Natural killer cell (primary cell): ENCODE measurements around the gene KCTD11. TPM values are rescaled to one million over a fixed set of nuclear protein-coding genes. Genes with fewer than 3 reads are reported as not detected.

Source experiments
- ATAC-seq, 3 donors: fragments of 150-1000 bp in 2 of 3; fragments of 200-7000 bp in 1 of 3; cut with Tn5 transposase; 1 replicate in 1 of 3; 2 replicates in 2 of 3; pipeline ENCODE4 v1.10.0; 2021; ENCODE audit warnings: mild to moderate bottlenecking in 2 of 3, moderate library complexity in 2 of 3
- DNase-seq, 2 donors: peaks; one replicate each; pipeline versions ENCODE4 v3.0.0 to v3.0.0-alpha.2; 2013 to 2021; ENCODE audit warnings: mixed read lengths in 1 of 2
- H3K27ac ChIP-seq: one replicate; pipeline ENCODE4 v1.5.1; 2013; ENCODE audit warnings: mild to moderate bottlenecking, low read length
- H3K27me3 ChIP-seq: one replicate; pipeline ENCODE4 v1.6.1; 2013; ENCODE audit warnings: low read length; ENCODE audit not compliant: control insufficient read depth, insufficient read depth
- H3K36me3 ChIP-seq: one replicate; pipeline ENCODE4 v1.6.1; 2013; ENCODE audit warnings: low read length; ENCODE audit not compliant: control insufficient read depth, insufficient read depth
- H3K4me1 ChIP-seq: one replicate; pipeline ENCODE4 v1.6.1; 2013; ENCODE audit warnings: low read length; ENCODE audit not compliant: control insufficient read depth, insufficient read depth
- H3K4me3 ChIP-seq: one replicate; pipeline ENCODE4 v1.5.1; 2013; ENCODE audit warnings: low read length
- H3K9me3 ChIP-seq: one replicate; pipeline ENCODE4 v1.6.1; 2013; ENCODE audit warnings: low read length; ENCODE audit not compliant: control insufficient read depth, insufficient read depth
- H3K27ac Mint-ChIP-seq, 2 donors: one replicate each; pipeline ENCODE4 v1.8.0; 2022; ENCODE audit warnings: mild to moderate bottlenecking in 2 of 2, mixed read lengths in 2 of 2, moderate library complexity in 1 of 2
- H3K27me3 Mint-ChIP-seq, 2 donors: one replicate each; pipeline ENCODE4 v1.8.0; 2022; ENCODE audit warnings: low read depth in 2 of 2, mixed read lengths in 2 of 2
- H3K36me3 Mint-ChIP-seq: one replicate; pipeline ENCODE4 v1.8.0; 2022; ENCODE audit warnings: mixed read lengths
- H3K4me1 Mint-ChIP-seq, 2 donors: one replicate each; pipeline ENCODE4 v1.8.0; 2022; ENCODE audit warnings: mixed read lengths in 2 of 2
- H3K4me3 Mint-ChIP-seq: one replicate; pipeline ENCODE4 v1.8.0; 2022; ENCODE audit warnings: mild to moderate bottlenecking, moderate library complexity, mixed read lengths
- H3K9me3 Mint-ChIP-seq, 2 donors: one replicate each; pipeline ENCODE4 v1.8.0; 2022; ENCODE audit warnings: mixed read lengths in 2 of 2
- WGBS: methylation state at CpG from one replicate; pipeline ENCODE4 v1.1.7; 2013; ENCODE audit warnings: missing lambda C conversion rate; ENCODE audit not compliant: insufficient coverage; 5-methylcytosine and 5-hydroxymethylcytosine counted together
- intact Hi-C: fragments of 100-400 bp; cut with micrococcal nuclease; formaldehyde crosslinking; loops from one replicate; pipeline ENCODE4 v1.14.2; 2022
- total RNA-seq, 4 donors: library from RNA; stranded (reverse); fragments of 120-200 nt in 1 of 4; gene quantifications; one replicate each; pipeline versions ENCODE4 v1.2.3 to v1.2.4, GENCODE V29; 2013 to 2022
- TF ChIP-seq, protein P1 (sequence below): fragments of 200-600 bp; IDR thresholded peaks from one replicate; pipeline ENCODE4 v1.8.0; 2022; ENCODE audit warnings: antibody characterized with exemption

KCTD11 gene
- total RNA-seq, 3 donors from 2014 or later (not counting 1 experiment from before 2014, with no cell fraction given): 5.6 to 9.7 (median 8.3) TPM

DNA sequence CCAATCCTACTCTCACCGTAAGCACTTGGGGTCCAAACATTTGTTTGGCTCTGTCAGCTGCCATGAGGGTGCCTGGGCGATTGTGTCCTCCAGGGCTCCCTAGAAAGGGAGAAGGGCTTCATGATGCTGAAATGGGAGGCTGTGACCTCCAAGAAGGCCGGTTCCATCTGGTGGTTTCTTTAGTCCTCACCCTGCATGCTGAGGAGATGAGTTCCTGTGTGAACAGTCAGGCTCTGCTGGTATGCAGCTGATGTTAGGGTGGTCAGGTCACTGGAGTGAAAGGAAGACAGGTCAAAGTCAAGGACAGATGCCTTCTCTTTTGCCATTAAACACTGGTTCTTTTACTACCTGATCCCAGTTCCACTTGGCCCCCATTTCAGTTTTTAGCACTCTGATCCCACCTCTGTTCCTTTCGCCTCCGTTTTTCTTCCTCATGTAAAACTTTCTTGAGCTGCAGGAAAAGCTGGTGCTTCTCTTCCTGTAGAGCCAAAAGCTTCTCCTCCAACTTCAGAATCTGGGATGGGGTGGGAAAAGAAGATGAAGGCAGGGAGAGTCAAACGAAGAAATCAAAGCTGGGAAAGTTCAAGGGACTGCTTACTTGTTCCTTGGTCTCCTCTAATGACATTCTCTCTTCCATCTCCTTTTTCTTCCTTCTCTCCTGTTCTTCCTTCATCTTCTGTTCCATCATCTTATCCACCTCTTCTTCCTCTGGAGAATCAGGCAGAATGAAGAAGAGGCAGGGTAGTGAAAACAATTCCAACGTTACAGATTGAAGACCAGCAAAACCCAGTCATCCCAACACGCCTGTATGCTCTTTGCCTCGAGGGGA, 37.9 kb upstream of the KCTD11 start:
- peak in 1 of 2 donors; percentile 16 for DNase-seq
- Histone ChIP-seq H3K4me3 (peak overlapping the region; percentile 51), H3K9me3 (no peaks in the 10 kb centered on the region), H3K27me3 (no peaks in the 10 kb centered on the region), H3K4me1 (peaks cover 52% of the 10 kb centered on the region), H3K27ac (peak overlapping the region; percentile 58), H3K36me3 (peaks cover 55% of the 10 kb centered on the region)
- 53% methylated on average over 8 of the region's 9 CpGs for WGBS
- ATAC-seq: no peak
- TF ChIP-seq, protein P1, sequence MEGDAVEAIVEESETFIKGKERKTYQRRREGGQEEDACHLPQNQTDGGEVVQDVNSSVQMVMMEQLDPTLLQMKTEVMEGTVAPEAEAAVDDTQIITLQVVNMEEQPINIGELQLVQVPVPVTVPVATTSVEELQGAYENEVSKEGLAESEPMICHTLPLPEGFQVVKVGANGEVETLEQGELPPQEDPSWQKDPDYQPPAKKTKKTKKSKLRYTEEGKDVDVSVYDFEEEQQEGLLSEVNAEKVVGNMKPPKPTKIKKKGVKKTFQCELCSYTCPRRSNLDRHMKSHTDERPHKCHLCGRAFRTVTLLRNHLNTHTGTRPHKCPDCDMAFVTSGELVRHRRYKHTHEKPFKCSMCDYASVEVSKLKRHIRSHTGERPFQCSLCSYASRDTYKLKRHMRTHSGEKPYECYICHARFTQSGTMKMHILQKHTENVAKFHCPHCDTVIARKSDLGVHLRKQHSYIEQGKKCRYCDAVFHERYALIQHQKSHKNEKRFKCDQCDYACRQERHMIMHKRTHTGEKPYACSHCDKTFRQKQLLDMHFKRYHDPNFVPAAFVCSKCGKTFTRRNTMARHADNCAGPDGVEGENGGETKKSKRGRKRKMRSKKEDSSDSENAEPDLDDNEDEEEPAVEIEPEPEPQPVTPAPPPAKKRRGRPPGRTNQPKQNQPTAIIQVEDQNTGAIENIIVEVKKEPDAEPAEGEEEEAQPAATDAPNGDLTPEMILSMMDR: no peak
- Mint-ChIP-seq H3K9me3 (no peaks in the 10 kb centered on the region), H3K36me3 (peaks cover 17% of the 10 kb centered on the region), H3K4me1 (peaks cover 42 to 66% of the 10 kb centered on the region in 2 donors), H3K27me3 (no peaks in the 10 kb centered on the region), H3K27ac (peak overlapping the region; percentile 91 to 99), H3K4me3 (peak overlapping the region; percentile 84)
- intact Hi-C loops: loop anchor here (2.0 kb wide), 1 partner anchor 15 kb away; the partner anchor contains the start of gene NEURL4

DNA sequence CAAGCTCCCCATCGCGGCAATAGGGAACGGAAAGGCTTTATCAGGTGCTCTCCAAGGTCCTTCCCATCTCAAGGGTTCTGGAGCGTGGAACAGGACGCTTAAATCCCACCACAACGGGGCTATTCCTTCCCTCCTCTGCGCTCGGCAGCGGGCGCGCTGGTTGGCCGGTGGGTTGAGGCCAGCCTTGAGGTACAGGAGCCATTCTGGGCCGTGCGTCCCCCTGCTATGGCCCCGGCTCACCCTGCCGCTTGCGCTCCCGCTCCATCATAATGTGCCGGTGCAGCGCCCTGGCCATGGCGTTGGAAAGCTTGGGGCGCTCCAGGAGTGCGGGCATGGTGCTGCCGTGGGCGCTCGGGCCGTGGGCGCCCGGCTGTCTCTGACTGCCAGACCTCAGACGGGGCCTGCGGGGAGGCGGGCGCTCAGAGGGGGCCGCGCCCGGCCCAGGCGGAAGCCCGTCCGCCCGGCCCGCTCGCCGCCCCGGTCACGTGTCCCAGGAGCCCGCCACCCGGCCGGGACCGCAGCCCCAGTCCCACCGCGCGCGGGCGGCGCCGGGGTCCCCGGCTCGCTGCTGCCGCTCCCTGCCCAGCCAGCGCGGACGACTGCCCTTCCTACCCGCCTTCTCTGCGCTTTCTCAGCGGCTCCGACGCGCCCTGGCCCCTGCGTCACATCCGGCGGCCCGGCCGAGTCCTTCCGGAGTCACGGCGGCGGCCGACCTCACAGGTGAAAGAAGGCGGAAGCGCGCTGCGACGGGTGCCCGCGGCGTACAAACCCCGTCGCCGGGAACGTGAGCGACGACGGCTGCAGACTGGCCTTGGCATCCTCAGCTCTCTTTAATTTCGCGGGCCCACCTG, 37.0 kb upstream of the KCTD11 start, which contains the start of gene GPS2:
GPS2 (minus strand) TSS at position 642 of the 851 bp plus-strand sequence; CDS start at position 334, 308 bp downstream.
- Histone ChIP-seq H3K9me3 (no peaks in the 10 kb centered on the region), H3K27ac (peak within 1 kb of the TSS; percentile 86), H3K27me3 (no peaks in the 10 kb centered on the region), H3K4me1 (peaks cover 44% of the 10 kb centered on the region), H3K4me3 (peak within 1 kb of the TSS; percentile 66), H3K36me3 (peaks cover 48% of the 10 kb centered on the region)
- TF ChIP-seq, protein P1: no peak
- WGBS: under 1% methylated on average over 95 of the region's 95 CpGs
- DNase-seq (peak; percentile 94 to 95), ATAC-seq (peak; percentile 83 to 87 (median 86))
- Mint-ChIP-seq H3K27ac (peak within 1 kb of the TSS; percentile 91 to 99), H3K36me3 (peaks cover 12% of the 10 kb centered on the region), H3K4me1 (peaks cover 34 to 57% of the 10 kb centered on the region in 2 donors), H3K4me3 (peak within 1 kb of the TSS; percentile 97), H3K9me3 (no peaks in the 10 kb centered on the region), H3K27me3 (no peaks in the 10 kb centered on the region)
- intact Hi-C loops: loop anchor here (2.0 kb wide), 1 partner anchor 14 kb away; the partner anchor contains the start of gene NEURL4

DNA sequence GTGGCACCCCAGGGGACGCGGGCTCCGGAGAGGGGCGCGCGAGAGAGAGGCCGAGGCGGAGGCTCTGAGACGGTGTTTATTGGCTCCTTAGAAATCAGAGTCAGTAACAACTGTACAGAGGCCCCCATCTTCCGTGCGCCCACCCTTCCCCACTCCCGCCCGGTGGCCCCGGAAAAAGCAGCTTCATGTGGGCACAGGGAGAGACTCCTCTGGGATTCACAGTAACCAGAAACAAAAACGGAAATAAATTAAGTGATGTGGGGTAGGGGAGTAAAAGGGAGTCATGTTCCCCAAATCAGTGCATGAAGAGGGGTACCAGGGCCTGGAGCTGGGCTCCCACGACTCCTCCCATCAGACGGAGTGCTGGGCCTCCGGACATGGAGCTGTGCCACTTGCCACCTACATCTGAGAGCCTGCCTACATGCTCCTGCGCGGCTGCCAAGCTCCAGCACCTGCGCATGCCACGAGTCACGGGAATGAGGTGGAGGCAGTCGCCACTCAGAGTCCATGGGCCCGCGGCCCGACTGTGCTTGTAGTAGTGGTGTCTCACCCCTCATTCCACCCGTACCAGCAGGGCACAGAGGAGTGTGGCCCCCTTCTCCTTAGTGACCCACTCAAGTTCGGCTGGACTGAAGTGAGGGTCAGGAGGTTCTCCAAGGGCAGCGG, 36.3 kb upstream of the KCTD11 start:
- H3K36me3 Mint-ChIP-seq: peaks cover 4% of the 10 kb centered on the region
- DNase-seq (peak in 1 of 2 donors; percentile 17), ATAC-seq (no peak)
- Histone ChIP-seq H3K36me3 (peaks cover 46% of the 10 kb centered on the region), H3K27me3 (no peaks in the 10 kb centered on the region), H3K27ac (peak overlapping the region; percentile 86), H3K9me3 (no peaks in the 10 kb centered on the region), H3K4me1 (peaks cover 41% of the 10 kb centered on the region), H3K4me3 (peak overlapping the region; percentile 66)
- H3K4me3 Mint-ChIP-seq: peak overlapping the region; percentile 97
- WGBS: 47% methylated on average over 28 of the region's 30 CpGs
- TF ChIP-seq, protein P1: no peak
- H3K4me1 Mint-ChIP-seq: peaks cover 26 to 50% of the 10 kb centered on the region in 2 donors
- no peaks in the 10 kb centered on the region for H3K27me3 Mint-ChIP-seq
- H3K27ac Mint-ChIP-seq: peak overlapping the region; percentile 91 to 99
- intact Hi-C loops: loop anchor here (2.0 kb wide), 1 partner anchor 13 kb away; the partner anchor contains the start of gene NEURL4
- no peaks in the 10 kb centered on the region for H3K9me3 Mint-ChIP-seq
